Heart right ventricle (tissue), 16 donors: ENCODE data around the gene LMOD1. TPM values are rescaled to one million over a fixed set of nuclear protein-coding genes. Genes with fewer than 3 reads are reported as not detected.

Experiments
- ATAC-seq, 8 donors: fragments of 200-7000 bp; cut with Tn5 transposase; one replicate each; pipeline ENCODE4 v1.9.1; 2020; ENCODE audit warnings: mild to moderate bottlenecking in 8 of 8, moderate library complexity in 8 of 8, moderate number of reproducible peaks in 1 of 8
- DNase-seq, 2 donors: peaks; one replicate each; pipeline ENCODE4 v3.0.0-alpha.2; 2020
- H3K27ac ChIP-seq, 10 donors: fragments of 200-600 bp; sonication (generic) in 2 of 10; one replicate each; pipeline versions ENCODE4 v1.5.0 to v1.8.0; 2020 to 2022; ENCODE audit warnings: mild to moderate bottlenecking in 3 of 10
- H3K27me3 ChIP-seq, 7 donors: fragments of 200-600 bp; one replicate each; pipeline ENCODE4 v1.8.0; 2021 to 2022; ENCODE audit warnings: mild to moderate bottlenecking in 2 of 7
- H3K36me3 ChIP-seq, 9 donors: fragments of 200-600 bp; sonication (generic) in 1 of 9; one replicate each; pipeline versions ENCODE4 v1.5.0 to v1.8.0; 2020 to 2022; ENCODE audit warnings: mild to moderate bottlenecking in 2 of 9
- H3K4me1 ChIP-seq, 9 donors: fragments of 200-600 bp; sonication (generic) in 1 of 9; one replicate each; pipeline versions ENCODE4 v1.5.0 to v1.8.0; 2020 to 2022; ENCODE audit warnings: mild to moderate bottlenecking in 4 of 9
- H3K4me3 ChIP-seq, 10 donors: fragments of 200-600 bp; sonication (generic) in 2 of 10; one replicate each; pipeline versions ENCODE4 v1.5.0 to v1.8.0; 2020 to 2022; ENCODE audit warnings: mild to moderate bottlenecking in 7 of 10, moderate library complexity in 2 of 10
- H3K9me3 ChIP-seq, 11 donors: fragments of 200-600 bp in 10 of 11; sonication (generic) in 2 of 11; one replicate each; pipeline versions ENCODE4 v1.5.0 to v1.8.0; 2013 to 2022; ENCODE audit warnings: mild to moderate bottlenecking in 2 of 11, control low read depth in 1 of 11, moderate library complexity in 1 of 11
- WGBS, 2 donors: extraction: QIAGEN DNeasy Blood & Tissue Kit; methylation state at CpG; one replicate each; pipeline ENCODE4 v1.1.7; 2013; ENCODE audit warnings: inconsistent platforms in 1 of 2; 5-methylcytosine and 5-hydroxymethylcytosine counted together
- intact Hi-C, 10 donors: fragments of 100-400 bp; cut with DNase I; formaldehyde crosslinking; loops; one replicate each; pipeline versions ENCODE4 v1.11.1 to v1.14.2; 2022
- polyA plus RNA-seq, 2 donors: library from polyadenylated mRNA; stranded (reverse); fragments of 200-250 nt; gene quantifications; one replicate each; pipeline ENCODE4 v1.2.3, GENCODE V29; 2013
- total RNA-seq, 10 donors: library from RNA; stranded (reverse); fragmentation: NEBNext Ultra II Directional in 3 of 10; extraction: Animal tissue kit (Norgen Biotek cat#: 25700) in 3 of 10; gene quantifications; one replicate each; pipeline versions ENCODE4 v1.2.1 to v1.2.4, GENCODE V29; 2021 to 2023
- TF ChIP-seq, protein P1 (sequence below), 9 donors: fragments of 200-600 bp; sonication (generic) in 2 of 9; IDR thresholded peaks; one replicate each; pipeline versions ENCODE4 v1.5.0 to v1.8.0; 2021 to 2022; ENCODE audit warnings: antibody characterized with exemption in 9 of 9, mild to moderate bottlenecking in 5 of 9, moderate library complexity in 1 of 9
- donor health status: Arrhythmogenic right ventricular cardiomyopathy.
- donor health status: ischemic (EF 13 %, LVEDD 7.1; RV severe dilation, severe dysfunction).
- donor health status: healthy with polysubstance abuse.
- donor health status: DM: no; HTN: yes; CAD: no.
- donor health status: DM: no; HTN: no; CAD: no.
- donor health status: ischemic (EF 25% LVEDD 6.9; RV normal size, moderate dysfunction).
- donor health status: ischemic (EF 25% LVEDD 5.7; RV mildly dilated, moderate dysfunction).
- donor health status: healthy.
- donor health status: DM: yes; HTN: yes; CAD: no.
- donor health status: Ischemic cardiomyopathy.
- donor health status: ischemic (EF 35%, LVEDD 5.7; RV mildly dilated, moderate dysfunction).
- donor health status: nonischemic (EF 11% LVEDD 7.7; RV severe dilation, severe dysfunction).
- donor health status: DM: yes; HTN: yes; CAD: no.
- donor health status: PGD.
- donor health status: ischemic (EF 29% LVEDD 5.4; RV normal size, mild dysfunction).
- donor health status: nonischemic (EF 23%, LVEDD 6.1; RV moderate dilation, normal function).

LMOD1 gene
- total and polyA plus RNA-seq, 12 donors = 3.6 to 22.7 (median 9.8) TPM

DNA sequence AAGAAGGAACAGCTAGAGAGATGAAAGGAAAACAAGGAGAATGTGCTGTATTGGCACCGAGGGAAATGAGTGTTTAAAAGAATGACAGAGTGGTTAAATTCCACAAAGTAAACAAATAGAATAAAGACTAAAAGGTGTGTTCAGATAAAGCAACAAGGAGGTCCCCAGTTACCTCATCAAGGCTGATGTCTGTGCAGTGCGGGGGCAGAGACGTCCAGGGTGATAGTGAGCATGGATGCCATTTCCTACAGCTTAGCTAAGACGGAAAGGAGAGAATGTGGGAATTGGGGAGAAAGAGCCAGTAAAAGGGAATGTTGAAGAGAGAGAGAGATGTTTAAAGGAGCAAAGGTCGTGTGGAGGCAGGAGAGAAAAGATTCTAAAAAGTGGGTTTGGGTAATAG is 15.5 kb downstream of the LMOD1 start:
- no peak for ATAC-seq
- no peak for DNase-seq
- Histone ChIP-seq H3K4me1 (peaks cover 0 to 5% (median 0%) of the 10 kb centered on the region in 9 donors), H3K27ac (no peak overlapping the region), H3K4me3 (no peak overlapping the region), H3K27me3 (no peaks in the 10 kb centered on the region), H3K36me3 (no peaks in the 10 kb centered on the region), H3K9me3 (no peaks in the 10 kb centered on the region)
- WGBS, 2 donors = 80 to 83% methylated on average over 5 of the region's 5 CpGs
- intact Hi-C loops = no loop called here
- TF ChIP-seq, protein P1, sequence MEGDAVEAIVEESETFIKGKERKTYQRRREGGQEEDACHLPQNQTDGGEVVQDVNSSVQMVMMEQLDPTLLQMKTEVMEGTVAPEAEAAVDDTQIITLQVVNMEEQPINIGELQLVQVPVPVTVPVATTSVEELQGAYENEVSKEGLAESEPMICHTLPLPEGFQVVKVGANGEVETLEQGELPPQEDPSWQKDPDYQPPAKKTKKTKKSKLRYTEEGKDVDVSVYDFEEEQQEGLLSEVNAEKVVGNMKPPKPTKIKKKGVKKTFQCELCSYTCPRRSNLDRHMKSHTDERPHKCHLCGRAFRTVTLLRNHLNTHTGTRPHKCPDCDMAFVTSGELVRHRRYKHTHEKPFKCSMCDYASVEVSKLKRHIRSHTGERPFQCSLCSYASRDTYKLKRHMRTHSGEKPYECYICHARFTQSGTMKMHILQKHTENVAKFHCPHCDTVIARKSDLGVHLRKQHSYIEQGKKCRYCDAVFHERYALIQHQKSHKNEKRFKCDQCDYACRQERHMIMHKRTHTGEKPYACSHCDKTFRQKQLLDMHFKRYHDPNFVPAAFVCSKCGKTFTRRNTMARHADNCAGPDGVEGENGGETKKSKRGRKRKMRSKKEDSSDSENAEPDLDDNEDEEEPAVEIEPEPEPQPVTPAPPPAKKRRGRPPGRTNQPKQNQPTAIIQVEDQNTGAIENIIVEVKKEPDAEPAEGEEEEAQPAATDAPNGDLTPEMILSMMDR (IDR thresholded peaks at IDR 0.05) = no peak

DNA sequence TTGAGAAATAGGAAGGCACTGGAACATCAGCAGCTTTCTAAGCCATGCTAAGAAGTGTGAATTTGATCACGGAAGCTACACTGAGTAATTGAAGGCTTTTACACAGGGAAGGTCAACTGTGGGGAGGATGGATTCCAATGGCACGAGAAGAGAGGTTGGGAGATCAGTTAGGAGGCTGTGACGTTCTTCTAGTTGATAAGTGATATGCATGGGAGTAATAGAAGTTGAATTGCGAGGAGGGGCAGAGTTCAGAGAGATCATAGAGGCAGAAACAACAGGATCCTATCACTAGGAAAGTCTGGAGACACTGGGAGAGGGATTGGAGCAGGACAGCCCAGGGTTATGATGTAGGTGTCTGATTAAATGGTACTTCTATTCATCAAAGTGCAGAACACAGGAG is 16.2 kb downstream of the LMOD1 start:
- DNase-seq (no peak), ATAC-seq (no peak)
- H3K4me1 ChIP-seq = peaks cover 0 to 11% (median 0%) of the 10 kb centered on the region in 9 donors
- no peaks in the 10 kb centered on the region for H3K9me3 ChIP-seq
- TF ChIP-seq, protein P1 (IDR thresholded peaks at IDR 0.05) = no peak
- no peaks in the 10 kb centered on the region for H3K36me3 ChIP-seq
- intact Hi-C loops = no loop called here
- no peaks in the 10 kb centered on the region for H3K27me3 ChIP-seq
- H3K27ac ChIP-seq = no peak overlapping the region
- H3K4me3 ChIP-seq = no peak overlapping the region
- WGBS, 2 donors = 68 to 79% methylated on average over 4 of the region's 4 CpGs

DNA sequence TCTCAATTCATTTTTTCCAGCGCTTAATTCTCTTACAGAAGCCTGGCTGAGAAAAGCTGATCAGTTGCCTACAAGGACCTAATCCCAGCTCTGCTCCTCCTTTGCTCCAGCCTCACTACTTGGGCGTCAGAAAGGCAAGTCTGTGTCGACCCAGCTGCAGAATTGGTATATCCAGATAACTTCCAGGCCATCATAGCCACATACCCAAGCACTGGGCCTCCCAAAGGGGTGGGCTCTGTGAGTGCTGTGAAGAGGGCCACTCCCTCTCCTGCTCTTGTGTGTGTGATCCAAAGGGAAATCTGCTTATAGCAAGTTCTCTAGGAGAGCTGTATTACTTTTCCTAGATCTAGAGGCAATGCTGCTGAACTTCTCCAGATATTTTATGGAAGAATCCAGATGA is 18.1 kb downstream of the LMOD1 start:
- H3K27me3 ChIP-seq = no peaks in the 10 kb centered on the region
- WGBS, 2 donors = 87 to 88% methylated on average over 3 of the region's 3 CpGs
- H3K4me1 ChIP-seq = peaks cover 0 to 12% (median 0%) of the 10 kb centered on the region in 9 donors
- no peak overlapping the region for H3K27ac ChIP-seq
- H3K9me3 ChIP-seq = no peaks in the 10 kb centered on the region
- H3K36me3 ChIP-seq = no peaks in the 10 kb centered on the region
- no peak for DNase-seq
- TF ChIP-seq, protein P1 (IDR thresholded peaks at IDR 0.05) = no peak
- intact Hi-C loops = no loop called here
- H3K4me3 ChIP-seq = no peak overlapping the region
- no peak for ATAC-seq

DNA sequence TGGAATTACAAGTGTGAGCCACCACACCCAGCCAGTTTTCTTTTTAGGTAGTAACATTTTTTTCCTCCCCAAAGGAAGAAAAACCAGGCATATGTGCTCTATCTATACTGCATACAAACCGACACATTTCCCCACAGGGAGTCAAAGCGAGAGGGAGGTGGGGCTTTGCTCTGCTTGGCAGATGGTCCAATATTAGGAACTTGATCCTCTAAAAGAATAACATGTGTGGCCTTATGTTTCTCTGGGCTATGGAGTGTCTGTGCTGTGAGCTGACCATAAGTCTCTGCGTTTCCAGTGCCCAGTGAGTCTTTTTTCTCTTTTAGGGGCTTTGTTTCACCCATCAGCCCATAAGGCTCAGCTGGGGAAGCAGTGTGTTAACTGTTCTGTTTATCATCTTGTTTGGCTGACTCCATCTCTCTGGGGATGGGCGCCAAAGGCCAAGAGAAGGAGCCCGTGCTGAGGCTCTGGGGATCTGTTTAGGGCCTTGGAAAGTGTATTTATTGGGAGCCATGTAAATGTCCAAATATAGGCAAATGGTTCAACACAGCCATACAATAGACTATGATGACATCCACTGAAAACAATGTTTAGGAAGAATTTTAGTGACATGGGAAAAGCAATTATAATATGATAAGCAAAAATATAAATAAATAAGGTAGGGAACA is 20.2 kb downstream of the LMOD1 start:
- Histone ChIP-seq H3K4me1 (peaks cover 0 to 12% (median 0%) of the 10 kb centered on the region in 9 donors), H3K27me3 (no peaks in the 10 kb centered on the region), H3K36me3 (no peaks in the 10 kb centered on the region), H3K27ac (peak overlapping the region in 1 of 10 donors; percentile 4), H3K4me3 (no peak overlapping the region), H3K9me3 (peaks cover 0 to 10% (median 0%) of the 10 kb centered on the region in 11 donors)
- peak in 2 of 8 donors; percentile 30 to 42 for ATAC-seq
- DNase-seq = no peak
- TF ChIP-seq, protein P1 (IDR thresholded peaks at IDR 0.05) = no peak
- WGBS, 2 donors = 61 to 74% methylated on average over 5 of the region's 5 CpGs
- intact Hi-C loops = no loop called here
